GM21825 (cell line): ENCODE results near the gene SLC30A9.
A peak's percentile ranks its signal among the peaks of the same experiment; 100 is the strongest.

Experiments
- ATAC-seq: cut with Tn5 transposase; IDR thresholded peaks from one replicate; pipeline ENCODE4 v1.9.1; 2021; ENCODE audit warnings: mild to moderate bottlenecking, moderate library complexity; ENCODE audit not compliant: unreplicated experiment

Gene SLC30A9

GRCh38 chr4:41998019-41998418 is 7.7 kb downstream of the SLC30A9 start:
- ATAC-seq: no peak

- no peak for ATAC-seq
These were observed 9.0 kb downstream of the SLC30A9 start for GRCh38 chr4:41999321-41999720.

GRCh38 chr4:42008011-42008786 is 17.9 kb downstream of the SLC30A9 start:
- ATAC-seq: no peak

GRCh38 chr4:42015438-42015837 is 25.1 kb downstream of the SLC30A9 start:
- no peak for ATAC-seq

DNA sequence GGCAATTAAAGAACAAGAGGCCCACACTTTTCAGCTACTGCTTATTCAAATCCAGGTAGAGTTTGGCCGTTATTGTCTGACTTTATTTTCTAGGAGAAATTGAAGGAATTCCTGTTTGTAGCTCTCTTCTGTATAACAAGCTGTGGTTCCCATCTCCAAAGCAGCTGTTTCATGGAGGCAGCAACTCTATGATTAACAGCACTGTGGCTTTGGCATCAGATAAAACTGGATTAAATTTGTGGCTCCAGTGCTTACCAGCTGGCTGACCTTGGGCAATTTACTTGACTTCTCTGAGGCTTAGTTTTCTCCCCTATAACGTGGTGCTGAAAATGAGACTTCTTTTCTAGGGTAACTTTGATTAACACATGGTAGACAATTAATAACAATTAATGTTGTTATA is 28.1 kb downstream of the SLC30A9 start:
- no peak for ATAC-seq

DNA sequence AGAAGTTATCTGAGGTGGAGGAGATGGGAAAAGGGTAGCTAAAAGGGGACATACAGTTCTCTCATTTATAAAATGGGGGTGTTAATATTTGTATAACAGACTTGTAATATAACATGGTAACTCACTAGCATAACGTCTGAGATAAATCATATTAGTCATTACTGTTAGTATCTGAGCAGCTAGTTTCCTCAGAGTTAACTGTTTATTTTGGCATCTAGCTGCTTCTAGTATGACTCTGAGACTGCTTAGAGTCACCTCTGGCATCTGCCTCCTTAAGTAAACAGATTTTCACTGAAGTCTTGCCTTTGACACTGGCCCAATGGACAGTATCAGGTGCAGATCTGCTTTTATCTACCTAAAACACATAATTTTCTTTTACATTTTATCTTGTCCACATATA is 58.1 kb downstream of the SLC30A9 start:
- no peak for ATAC-seq

GRCh38 chr4:42050516-42051249 is 60.4 kb downstream of the SLC30A9 start:
- ATAC-seq: no peak

GRCh38 chr4:42066402-42066801 is 76.1 kb downstream of the SLC30A9 start:
- ATAC-seq: no peak

- no peak for ATAC-seq
These were observed 76.9 kb downstream of the SLC30A9 start for GRCh38 chr4:42067264-42067663.

DNA sequence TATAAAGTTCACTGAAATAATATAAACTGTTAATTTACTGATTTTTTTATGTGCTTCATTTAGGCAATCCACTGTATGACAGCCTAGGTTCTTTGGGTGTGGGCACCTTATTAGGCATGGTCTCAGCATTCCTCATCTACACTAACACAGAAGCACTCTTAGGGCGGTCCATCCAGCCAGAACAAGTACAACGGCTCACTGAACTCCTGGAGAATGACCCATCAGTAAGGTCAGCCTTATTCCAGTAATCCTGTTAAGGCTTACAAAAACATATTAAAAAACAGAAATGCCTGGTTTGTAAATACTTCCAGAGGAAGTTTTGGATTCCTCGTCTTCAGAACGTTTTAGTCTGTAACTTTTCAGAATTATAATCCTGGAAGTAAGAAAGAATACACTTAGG is 80.1 kb downstream of the SLC30A9 start:
- ATAC-seq: no peak

DNA sequence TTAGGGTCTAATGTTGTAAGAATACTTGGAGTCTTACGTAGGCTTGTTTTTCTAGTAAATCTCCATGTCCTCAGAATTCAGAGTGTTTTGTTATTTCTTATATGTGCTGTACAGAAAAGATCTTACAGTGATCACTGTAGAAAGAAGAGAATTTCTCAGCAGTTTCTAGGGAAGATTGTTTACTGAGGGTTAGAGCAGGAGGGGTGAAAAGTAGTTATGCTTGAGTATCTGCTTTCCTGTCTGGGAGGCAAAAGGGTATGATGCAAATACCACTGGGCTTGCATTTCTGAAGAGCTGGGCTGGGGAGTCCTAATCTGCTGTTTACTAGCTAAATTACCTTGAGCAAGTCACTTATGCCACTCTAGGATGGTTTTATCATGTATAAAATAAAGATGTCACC is 84.0 kb downstream of the SLC30A9 start:
- no peak for ATAC-seq

GRCh38 chr4:42078184-42078801 is 88.0 kb downstream of the SLC30A9 start:
- peak; percentile 79 for ATAC-seq

GRCh38 chr4:42080306-42080705 is 90.0 kb downstream of the SLC30A9 start:
- no peak for ATAC-seq

GRCh38 chr4:42083816-42084215 is 93.5 kb downstream of the SLC30A9 start:
- no peak for ATAC-seq

GRCh38 chr4:42088386-42088785 is 98.1 kb downstream of the SLC30A9 start:
- no peak for ATAC-seq

DNA sequence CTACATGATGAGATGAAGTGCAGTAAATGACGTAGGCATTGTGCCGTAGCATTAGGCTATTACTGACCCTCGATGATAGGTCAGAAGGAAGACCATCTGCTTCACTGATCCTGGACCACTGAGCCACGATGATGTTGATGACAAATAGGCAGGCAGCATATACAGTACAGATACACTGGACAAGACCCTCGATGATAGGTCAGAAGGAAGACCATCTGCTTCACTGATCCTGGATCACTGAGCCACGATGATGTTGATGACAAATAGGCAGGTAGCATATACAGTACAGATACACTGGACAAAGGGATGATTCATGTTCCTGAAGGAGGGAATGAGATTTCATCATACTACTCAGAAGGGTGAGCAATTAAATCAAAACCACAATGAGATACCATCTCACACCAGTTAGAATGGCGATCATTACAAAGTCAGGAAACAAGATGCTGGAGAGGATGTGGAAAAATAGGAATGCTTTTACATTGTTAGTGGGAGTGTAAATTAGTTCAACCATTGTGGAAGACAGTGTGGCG is 111.2 kb downstream of the SLC30A9 start:
- no peak for ATAC-seq

GRCh38 chr4:42104521-42104920 is 114.2 kb downstream of the SLC30A9 start:
- no peak for ATAC-seq

- ATAC-seq: no peak
These were observed 122.5 kb downstream of the SLC30A9 start for GRCh38 chr4:42112846-42113245.

- ATAC-seq: no peak
These were observed 129.6 kb downstream of the SLC30A9 start for GRCh38 chr4:42119886-42120285.

GRCh38 chr4:42122237-42122636 is 131.9 kb downstream of the SLC30A9 start:
- ATAC-seq: no peak

GRCh38 chr4:42123071-42123644 is 132.8 kb downstream of the SLC30A9 start:
- no peak for ATAC-seq
